HepG2 (cell line): ENCODE measurements around the gene DOHH. TPM values are rescaled to one million over a fixed set of nuclear protein-coding genes. Genes with fewer than 3 reads are reported as not detected.

Experiments used
- FOSL1 ChIP-seq: sonication (generic); formaldehyde crosslinking; IDR thresholded peaks from 2 replicates; pipeline ENCODE4 v1.9.0; 2021; ENCODE audit warnings: missing genetic modification reagents, borderline replicate concordance
- FOXM1 ChIP-seq: sonication (generic); formaldehyde crosslinking; IDR thresholded peaks from 2 replicates; pipeline ENCODE4 v1.5.0; 2020; ENCODE audit warnings: missing genetic modification reagents
- MXI1 ChIP-seq: IDR thresholded peaks from 3 replicates; pipeline ENCODE4 v1.6.1; 2012; ENCODE audit warnings: low read depth, low read length, inconsistent platforms, borderline replicate concordance
- REXO4 ChIP-seq: sonication (generic); formaldehyde crosslinking; IDR thresholded peaks from 2 replicates; pipeline ENCODE4 v1.8.0; 2022; ENCODE audit warnings: missing genetic modification reagents, mild to moderate bottlenecking, borderline replicate concordance
- SIN3A ChIP-seq: IDR thresholded peaks from 2 replicates; pipeline ENCODE4 v1.6.1; 2011; ENCODE audit warnings: low read depth, mild to moderate bottlenecking, control low read depth, low read length, borderline replicate concordance
- SOX6 ChIP-seq, 2 experiments: fragments of 450-650 bp in 1 of 2; sonication (generic) in 1 of 2; formaldehyde crosslinking in 1 of 2; IDR thresholded peaks; 2 replicates each; pipeline versions ENCODE4 v1.4.0 to v1.6.1; 2017 to 2020; ENCODE audit warnings: antibody characterized with exemption in 1 of 2, mild to moderate bottlenecking in 1 of 2, missing genetic modification reagents in 1 of 2
- ZNF34 ChIP-seq: sonication (generic); formaldehyde crosslinking; IDR thresholded peaks from 2 replicates; pipeline ENCODE4 v1.4.0; 2020; ENCODE audit warnings: mild to moderate bottlenecking, missing genetic modification reagents, borderline replicate concordance
- ZNF430 ChIP-seq: sonication (generic); formaldehyde crosslinking; IDR thresholded peaks from 2 replicates; pipeline ENCODE4 v1.9.0; 2021; ENCODE audit warnings: mild to moderate bottlenecking, missing genetic modification reagents
- polyA plus RNA-seq, 8 experiments: library from polyadenylated mRNA; depleted of rRNA in 3 of 8; stranded (reverse) in 7 of 8; unstranded in 1 of 8; fragments of >200 nt; fragmentation: Illumina TruSeq in 4 of 8; extraction: Trizol in 4 of 8; gene quantifications; 2 replicates each; pipeline versions ENCODE4 v1.2.1 to v1.2.3, GENCODE V29; 2011 to 2016; ENCODE audit warnings: low read depth in 4 of 8, missing spikeins in 1 of 8, mixed read lengths in 1 of 8; ENCODE audit not compliant: insufficient read depth in 1 of 8
- total RNA-seq, 5 experiments: library from RNA; depleted of rRNA; stranded (reverse); fragments of >200 nt; fragmentation: Illumina TruSeq; extraction: Trizol; gene quantifications; 2 replicates each; pipeline ENCODE4 v1.2.3, GENCODE V29; 2016; ENCODE audit warnings: low read depth in 1 of 5
- TF ChIP-seq, protein P1 (sequence below): sonication (generic); formaldehyde crosslinking; IDR thresholded peaks from one replicate; pipeline ENCODE4 v1.5.1; 2020; ENCODE audit warnings: mild to moderate bottlenecking, missing genetic modification reagents; ENCODE audit errors: not compliant biosample characterization
- TF ChIP-seq, protein P2 (sequence below): sonication (generic); formaldehyde crosslinking; IDR thresholded peaks from 2 replicates; pipeline ENCODE4 v1.5.0; 2020; ENCODE audit warnings: missing genetic modification reagents
- TF ChIP-seq, protein P3 (sequence below): sonication (generic); formaldehyde crosslinking; IDR thresholded peaks from 2 replicates; pipeline ENCODE4 v1.4.0; 2020; ENCODE audit warnings: missing genetic modification reagents
- TF ChIP-seq, protein P4 (sequence below): sonication (generic); formaldehyde crosslinking; IDR thresholded peaks from 2 replicates; pipeline ENCODE4 v1.5.0; 2020; ENCODE audit warnings: missing genetic modification reagents, mild to moderate bottlenecking, borderline replicate concordance
- TF ChIP-seq, protein P5 (sequence below): sonication (generic); formaldehyde crosslinking; IDR thresholded peaks from 2 replicates; pipeline ENCODE4 v1.8.1; 2023; ENCODE audit warnings: mild to moderate bottlenecking, missing genetic modification reagents

Gene DOHH
- total and polyA plus RNA-seq, 2 of the 13 experiments (the other 11 are each of a cell fraction or from before 2014, with no cell fraction given): 3.5 to 13.7 TPM

DNA sequence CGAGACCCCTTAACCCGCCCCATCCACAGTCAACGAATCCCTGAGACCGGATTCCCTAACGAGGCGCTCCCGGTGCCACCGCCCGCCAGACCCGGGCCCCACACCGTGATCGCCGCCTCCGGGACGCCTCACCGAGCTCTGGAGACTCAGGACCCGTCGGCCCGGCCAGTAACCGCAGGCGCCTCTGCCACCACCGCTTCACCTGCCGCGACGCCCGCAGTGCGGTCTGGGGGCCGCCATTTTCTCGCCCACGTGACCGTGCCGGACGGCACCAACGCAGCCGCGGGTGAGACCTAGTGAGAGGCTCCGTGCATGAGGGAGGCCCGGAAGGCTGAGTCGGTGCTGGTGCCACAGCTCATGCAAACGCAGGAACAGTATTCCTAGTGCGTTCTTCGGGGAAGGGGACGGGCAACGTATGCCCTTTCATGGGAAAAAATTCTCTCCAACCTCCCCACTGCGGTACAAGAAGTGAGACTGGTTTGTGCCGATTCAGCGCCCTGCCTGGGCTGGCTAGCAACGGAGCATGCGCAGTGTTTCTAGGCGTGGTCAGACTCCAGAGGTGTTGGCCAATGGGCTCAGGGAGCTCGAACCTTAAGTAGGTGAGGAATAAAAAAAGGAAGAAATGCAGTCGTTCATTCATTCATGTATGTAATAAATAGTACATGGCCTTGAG, at the start of gene DOHH (continued):
- TF ChIP-seq, protein P1, sequence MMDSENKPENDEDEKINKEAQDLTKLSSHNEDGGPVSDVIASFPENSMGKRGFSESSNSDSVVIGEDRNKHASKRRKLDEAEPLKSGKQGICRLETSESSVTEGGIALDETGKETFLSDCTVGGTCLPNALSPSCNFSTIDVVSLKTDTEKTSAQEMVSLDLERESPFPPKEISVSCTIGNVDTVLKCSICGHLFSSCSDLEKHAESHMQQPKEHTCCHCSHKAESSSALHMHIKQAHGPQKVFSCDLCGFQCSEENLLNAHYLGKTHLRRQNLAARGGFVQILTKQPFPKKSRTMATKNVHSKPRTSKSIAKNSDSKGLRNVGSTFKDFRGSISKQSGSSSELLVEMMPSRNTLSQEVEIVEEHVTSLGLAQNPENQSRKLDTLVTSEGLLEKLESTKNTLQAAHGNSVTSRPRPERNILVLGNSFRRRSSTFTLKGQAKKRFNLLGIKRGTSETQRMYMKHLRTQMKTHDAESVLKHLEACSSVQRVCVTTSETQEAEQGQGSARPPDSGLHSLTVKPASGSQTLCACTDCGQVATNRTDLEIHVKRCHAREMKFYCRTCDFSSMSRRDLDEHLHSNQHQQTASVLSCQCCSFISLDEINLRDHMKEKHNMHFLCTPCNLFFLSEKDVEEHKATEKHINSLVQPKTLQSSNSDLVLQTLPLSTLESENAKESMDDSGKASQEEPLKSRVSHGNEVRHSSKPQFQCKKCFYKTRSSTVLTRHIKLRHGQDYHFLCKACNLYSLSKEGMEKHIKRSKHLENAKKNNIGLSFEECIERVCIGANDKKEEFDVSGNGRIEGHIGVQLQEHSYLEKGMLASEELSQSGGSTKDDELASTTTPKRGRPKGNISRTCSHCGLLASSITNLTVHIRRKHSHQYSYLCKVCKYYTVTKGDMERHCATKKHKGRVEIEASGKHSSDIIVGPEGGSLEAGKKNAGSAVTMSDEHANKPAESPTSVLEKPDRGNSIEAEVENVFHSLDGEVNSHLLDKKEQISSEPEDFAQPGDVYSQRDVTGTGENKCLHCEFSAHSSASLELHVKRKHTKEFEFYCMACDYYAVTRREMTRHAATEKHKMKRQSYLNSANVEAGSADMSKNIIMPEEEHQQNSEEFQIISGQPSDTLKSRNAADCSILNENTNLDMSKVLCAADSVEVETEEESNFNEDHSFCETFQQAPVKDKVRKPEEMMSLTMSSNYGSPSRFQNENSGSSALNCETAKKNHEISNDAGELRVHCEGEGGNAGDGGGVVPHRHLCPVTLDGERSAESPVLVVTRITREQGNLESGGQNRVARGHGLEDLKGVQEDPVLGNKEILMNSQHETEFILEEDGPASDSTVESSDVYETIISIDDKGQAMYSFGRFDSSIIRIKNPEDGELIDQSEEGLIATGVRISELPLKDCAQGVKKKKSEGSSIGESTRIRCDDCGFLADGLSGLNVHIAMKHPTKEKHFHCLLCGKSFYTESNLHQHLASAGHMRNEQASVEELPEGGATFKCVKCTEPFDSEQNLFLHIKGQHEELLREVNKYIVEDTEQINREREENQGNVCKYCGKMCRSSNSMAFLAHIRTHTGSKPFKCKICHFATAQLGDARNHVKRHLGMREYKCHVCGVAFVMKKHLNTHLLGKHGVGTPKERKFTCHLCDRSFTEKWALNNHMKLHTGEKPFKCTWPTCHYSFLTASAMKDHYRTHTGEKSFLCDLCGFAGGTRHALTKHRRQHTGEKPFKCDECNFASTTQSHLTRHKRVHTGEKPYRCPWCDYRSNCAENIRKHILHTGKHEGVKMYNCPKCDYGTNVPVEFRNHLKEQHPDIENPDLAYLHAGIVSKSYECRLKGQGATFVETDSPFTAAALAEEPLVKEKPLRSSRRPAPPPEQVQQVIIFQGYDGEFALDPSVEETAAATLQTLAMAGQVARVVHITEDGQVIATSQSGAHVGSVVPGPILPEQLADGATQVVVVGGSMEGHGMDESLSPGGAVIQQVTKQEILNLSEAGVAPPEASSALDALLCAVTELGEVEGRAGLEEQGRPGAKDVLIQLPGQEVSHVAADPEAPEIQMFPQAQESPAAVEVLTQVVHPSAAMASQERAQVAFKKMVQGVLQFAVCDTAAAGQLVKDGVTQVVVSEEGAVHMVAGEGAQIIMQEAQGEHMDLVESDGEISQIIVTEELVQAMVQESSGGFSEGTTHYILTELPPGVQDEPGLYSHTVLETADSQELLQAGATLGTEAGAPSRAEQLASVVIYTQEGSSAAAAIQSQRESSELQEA (CRISPR knock-in tag): peak; percentile 82
- TF ChIP-seq SOX6 (IDR thresholded peaks at IDR 0.05): no peak
- TF ChIP-seq SOX6 (CRISPR knock-in tag; IDR thresholded peaks at IDR 0.05): peak; percentile 62
- peak; percentile 96; the same call in 1 of the 2 replicates for TF ChIP-seq ZNF34 (CRISPR knock-in tag)
- peak; percentile 89; the same call in 1 of the 2 replicates for TF ChIP-seq SIN3A
- TF ChIP-seq FOXM1 (CRISPR knock-in tag): no peak
- TF ChIP-seq, protein P2, sequence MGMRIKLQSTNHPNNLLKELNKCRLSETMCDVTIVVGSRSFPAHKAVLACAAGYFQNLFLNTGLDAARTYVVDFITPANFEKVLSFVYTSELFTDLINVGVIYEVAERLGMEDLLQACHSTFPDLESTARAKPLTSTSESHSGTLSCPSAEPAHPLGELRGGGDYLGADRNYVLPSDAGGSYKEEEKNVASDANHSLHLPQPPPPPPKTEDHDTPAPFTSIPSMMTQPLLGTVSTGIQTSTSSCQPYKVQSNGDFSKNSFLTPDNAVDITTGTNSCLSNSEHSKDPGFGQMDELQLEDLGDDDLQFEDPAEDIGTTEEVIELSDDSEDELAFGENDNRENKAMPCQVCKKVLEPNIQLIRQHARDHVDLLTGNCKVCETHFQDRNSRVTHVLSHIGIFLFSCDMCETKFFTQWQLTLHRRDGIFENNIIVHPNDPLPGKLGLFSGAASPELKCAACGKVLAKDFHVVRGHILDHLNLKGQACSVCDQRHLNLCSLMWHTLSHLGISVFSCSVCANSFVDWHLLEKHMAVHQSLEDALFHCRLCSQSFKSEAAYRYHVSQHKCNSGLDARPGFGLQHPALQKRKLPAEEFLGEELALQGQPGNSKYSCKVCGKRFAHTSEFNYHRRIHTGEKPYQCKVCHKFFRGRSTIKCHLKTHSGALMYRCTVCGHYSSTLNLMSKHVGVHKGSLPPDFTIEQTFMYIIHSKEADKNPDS (CRISPR knock-in tag): no peak; the same call in 1 of the 2 replicates
- TF ChIP-seq MXI1: peak; percentile 93; the same call in 1 of the 3 replicates
- TF ChIP-seq, protein P3, sequence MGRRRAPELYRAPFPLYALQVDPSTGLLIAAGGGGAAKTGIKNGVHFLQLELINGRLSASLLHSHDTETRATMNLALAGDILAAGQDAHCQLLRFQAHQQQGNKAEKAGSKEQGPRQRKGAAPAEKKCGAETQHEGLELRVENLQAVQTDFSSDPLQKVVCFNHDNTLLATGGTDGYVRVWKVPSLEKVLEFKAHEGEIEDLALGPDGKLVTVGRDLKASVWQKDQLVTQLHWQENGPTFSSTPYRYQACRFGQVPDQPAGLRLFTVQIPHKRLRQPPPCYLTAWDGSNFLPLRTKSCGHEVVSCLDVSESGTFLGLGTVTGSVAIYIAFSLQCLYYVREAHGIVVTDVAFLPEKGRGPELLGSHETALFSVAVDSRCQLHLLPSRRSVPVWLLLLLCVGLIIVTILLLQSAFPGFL (CRISPR knock-in tag): no peak
- no peak for TF ChIP-seq FOSL1 (CRISPR knock-in tag)
- TF ChIP-seq, protein P4, sequence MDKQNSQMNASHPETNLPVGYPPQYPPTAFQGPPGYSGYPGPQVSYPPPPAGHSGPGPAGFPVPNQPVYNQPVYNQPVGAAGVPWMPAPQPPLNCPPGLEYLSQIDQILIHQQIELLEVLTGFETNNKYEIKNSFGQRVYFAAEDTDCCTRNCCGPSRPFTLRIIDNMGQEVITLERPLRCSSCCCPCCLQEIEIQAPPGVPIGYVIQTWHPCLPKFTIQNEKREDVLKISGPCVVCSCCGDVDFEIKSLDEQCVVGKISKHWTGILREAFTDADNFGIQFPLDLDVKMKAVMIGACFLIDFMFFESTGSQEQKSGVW (CRISPR knock-in tag): no peak; the same call in 1 of the 2 replicates
- TF ChIP-seq REXO4 (CRISPR knock-in tag): 0 out of 2 replicates have a peak, but pooled peaks have one; percentile 61
- TF ChIP-seq, protein P5, sequence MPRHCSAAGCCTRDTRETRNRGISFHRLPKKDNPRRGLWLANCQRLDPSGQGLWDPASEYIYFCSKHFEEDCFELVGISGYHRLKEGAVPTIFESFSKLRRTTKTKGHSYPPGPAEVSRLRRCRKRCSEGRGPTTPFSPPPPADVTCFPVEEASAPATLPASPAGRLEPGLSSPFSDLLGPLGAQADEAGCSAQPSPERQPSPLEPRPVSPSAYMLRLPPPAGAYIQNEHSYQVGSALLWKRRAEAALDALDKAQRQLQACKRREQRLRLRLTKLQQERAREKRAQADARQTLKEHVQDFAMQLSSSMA (CRISPR knock-in tag): peak; percentile 89; the same call in 1 of the 2 replicates
- peak; percentile 64 for TF ChIP-seq ZNF430 (CRISPR knock-in tag)
